ENCODE measurements around the gene ZC3H11A. TPM values are rescaled to one million over a fixed set of nuclear protein-coding genes. Genes with fewer than 3 reads are reported as not detected.
"Not testable (repeated sequence)": the region's sequence is repeated elsewhere in the genome, so short reads cannot be mapped to it uniquely, and the experiment has no call there.

Gene ZC3H11A
- total RNA-seq, 1 donor from 2014 or later = 50.1 TPM

- no peak for TF ChIP-seq CTCF (IDR thresholded peaks at IDR 0.05; ENCODE audit: borderline replicate concordance)
- Histone ChIP-seq H3K27me3 (ENCODE audit: low read depth) (no peaks in the 10 kb centered on the region), H3K4me1 (no peaks in the 10 kb centered on the region), H3K4me3 (no peak overlapping the region), H3K36me3 (peaks cover 81% of the 10 kb centered on the region), H3K27ac (replicated peaks) (no peak overlapping the region), H3K9me3 (replicated peaks) (no peaks in the 10 kb centered on the region)
- intact Hi-C loops (cut with micrococcal nuclease) = no loop called here
- DNase-seq = no peak
Measured at GRCh38 chr1:203828503-203828902, 33.1 kb downstream of the ZC3H11A start.

GRCh38 chr1:203829247-203829646 lies 33.8 kb downstream of the ZC3H11A start:
- peaks cover 85% of the 10 kb centered on the region for H3K36me3 ChIP-seq
- peak overlapping the region; percentile 36 for H3K27ac ChIP-seq (replicated peaks)
- H3K4me1 ChIP-seq; H3K4me3 ChIP-seq; H3K27me3 ChIP-seq (ENCODE audit: low read depth); DNase-seq; H3K9me3 ChIP-seq (replicated peaks); intact Hi-C loops (cut with micrococcal nuclease): not testable (repeated sequence)

- no peaks in the 10 kb centered on the region for H3K27me3 ChIP-seq (ENCODE audit: low read depth)
- no peak for TF ChIP-seq CTCF (IDR thresholded peaks at IDR 0.05; ENCODE audit: borderline replicate concordance)
- DNase-seq = no peak
- no peak overlapping the region for H3K4me3 ChIP-seq
- peaks cover 100% of the 10 kb centered on the region for H3K36me3 ChIP-seq
- no peaks in the 10 kb centered on the region for H3K9me3 ChIP-seq (replicated peaks)
- intact Hi-C loops (cut with micrococcal nuclease) = no loop called here
- H3K4me1 ChIP-seq = peaks cover 12% of the 10 kb centered on the region
- H3K27ac ChIP-seq (replicated peaks) = no peak overlapping the region
Measured at GRCh38 chr1:203835476-203835875, 40.1 kb downstream of the ZC3H11A start.

- Histone ChIP-seq H3K36me3 (peaks cover 98% of the 10 kb centered on the region), H3K27ac (replicated peaks) (peak overlapping the region; percentile 5), H3K9me3 (replicated peaks) (no peaks in the 10 kb centered on the region), H3K4me3 (no peak overlapping the region), H3K27me3 (ENCODE audit: low read depth) (no peaks in the 10 kb centered on the region), H3K4me1 (peaks cover 12% of the 10 kb centered on the region)
- TF ChIP-seq CTCF (IDR thresholded peaks at IDR 0.05; ENCODE audit: borderline replicate concordance) = no peak
- intact Hi-C loops (cut with micrococcal nuclease) = no loop called here
- no peak for DNase-seq
Measured at GRCh38 chr1:203839081-203839480, 43.7 kb downstream of the ZC3H11A start.

- DNase-seq = no peak
- H3K36me3 ChIP-seq = peaks cover 93% of the 10 kb centered on the region
- H3K4me3 ChIP-seq = no peak overlapping the region
- intact Hi-C loops (cut with micrococcal nuclease) = no loop called here
- H3K9me3 ChIP-seq (replicated peaks) = no peaks in the 10 kb centered on the region
- TF ChIP-seq CTCF (IDR thresholded peaks at IDR 0.05; ENCODE audit: borderline replicate concordance) = no peak
- peaks cover 12% of the 10 kb centered on the region for H3K4me1 ChIP-seq
- H3K27ac ChIP-seq (replicated peaks) = no peak overlapping the region
- H3K27me3 ChIP-seq (ENCODE audit: low read depth) = no peaks in the 10 kb centered on the region
Measured at GRCh38 chr1:203840208-203840808, 44.9 kb downstream of the ZC3H11A start.

- peaks cover 12% of the 10 kb centered on the region for H3K4me1 ChIP-seq
- intact Hi-C loops (cut with micrococcal nuclease) = no loop called here
- TF ChIP-seq CTCF (IDR thresholded peaks at IDR 0.05; ENCODE audit: borderline replicate concordance) = no peak
Measured at GRCh38 chr1:203842559-203842876, 47.1 kb downstream of the ZC3H11A start.

More at GRCh38 chr1:203842559-203842876, 47.1 kb downstream of the ZC3H11A start:
- H3K27me3 ChIP-seq (ENCODE audit: low read depth) = no peaks in the 10 kb centered on the region
- peaks cover 90% of the 10 kb centered on the region for H3K36me3 ChIP-seq
- H3K9me3 ChIP-seq (replicated peaks) = no peaks in the 10 kb centered on the region
- H3K27ac ChIP-seq (replicated peaks) = no peak overlapping the region
- H3K4me3 ChIP-seq = no peak overlapping the region
- DNase-seq = no peak
